HPDE6-E6E7 (cell line): ENCODE results near the gene ZFP1.

Source experiments
- DNase-seq: peaks from one replicate; pipeline ENCODE4 v3.0.0; 2011; ENCODE audit warnings: missing footprints; ENCODE audit errors: extremely low spot score

Gene ZFP1

DNA sequence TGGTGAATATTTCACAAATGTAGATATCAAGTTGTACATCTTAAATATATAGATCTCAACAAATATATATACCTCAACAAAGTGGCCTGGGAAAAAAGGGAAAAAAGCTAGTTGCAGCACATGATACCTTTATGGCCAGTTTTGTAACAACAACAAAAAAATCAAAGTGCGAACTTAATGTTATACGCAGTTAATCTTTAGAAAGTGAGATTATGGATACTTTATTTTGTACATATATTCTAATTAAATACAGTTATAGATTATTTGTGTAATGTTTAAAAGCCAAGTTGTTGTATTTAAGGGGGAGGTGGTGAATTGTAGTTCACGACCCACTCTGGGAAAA lies 385 bp upstream of the ZFP1 start:
- DNase-seq, result no peak

DNA sequence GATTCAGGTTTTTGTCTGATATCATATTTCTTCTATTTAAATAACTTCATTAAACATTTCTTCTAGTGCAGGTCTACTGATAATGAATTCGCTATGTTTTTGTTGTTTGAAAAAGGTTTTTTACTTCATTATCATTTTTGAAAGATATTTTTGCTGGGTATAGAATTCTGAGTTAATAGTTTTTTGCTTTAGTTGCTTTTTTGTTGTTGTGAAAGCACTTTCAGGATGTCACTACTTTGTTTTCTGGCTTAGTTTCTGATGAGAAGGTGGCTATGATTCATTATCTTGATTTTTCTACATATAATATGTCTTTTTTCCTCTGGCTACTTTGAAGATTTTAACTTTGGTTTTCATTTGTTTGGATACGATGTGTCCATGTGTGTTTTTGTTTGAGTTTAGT lies 3.5 kb downstream of the ZFP1 start:
- DNase-seq, result no peak

DNA sequence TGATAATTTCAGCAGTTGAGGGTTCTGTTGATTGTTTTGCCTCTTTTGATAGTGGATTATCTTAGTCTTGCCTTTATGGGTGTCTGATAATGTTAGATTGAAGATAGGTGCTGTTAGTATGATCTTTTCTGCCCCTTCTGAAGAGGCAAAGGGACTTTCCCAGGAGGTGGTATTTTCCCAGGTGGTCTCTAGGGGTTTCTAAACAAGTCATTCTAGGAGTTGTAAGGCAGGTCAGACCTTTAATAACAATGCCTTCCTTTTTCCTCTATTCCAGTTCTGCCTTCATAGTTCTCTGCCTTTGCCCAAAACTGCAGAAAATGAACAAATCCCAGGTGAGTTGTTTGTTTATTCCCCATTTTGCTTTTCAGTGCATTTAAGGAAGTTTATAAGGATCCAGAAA lies 4.3 kb downstream of the ZFP1 start:
- no peak for DNase-seq

DNA sequence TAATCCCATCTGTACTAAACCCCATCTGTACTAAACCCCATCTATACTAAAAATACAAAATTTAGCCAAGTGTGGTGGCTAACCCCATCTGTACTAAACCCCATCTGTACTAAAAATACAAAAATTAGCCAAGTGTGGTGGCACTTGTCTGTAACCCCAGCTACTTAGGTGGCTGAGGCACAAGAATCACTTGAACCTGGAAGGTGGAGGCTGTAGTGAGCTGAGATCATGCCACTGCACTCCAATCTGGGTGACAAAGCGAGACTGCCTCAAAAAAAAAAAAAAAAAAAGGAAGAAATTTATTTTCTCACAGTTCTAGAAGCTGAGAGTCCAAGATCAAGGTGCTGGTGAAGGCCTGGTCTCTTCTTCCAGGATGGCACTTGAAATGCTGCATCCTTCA lies 12.1 kb downstream of the ZFP1 start:
- DNase-seq, result no peak

DNA sequence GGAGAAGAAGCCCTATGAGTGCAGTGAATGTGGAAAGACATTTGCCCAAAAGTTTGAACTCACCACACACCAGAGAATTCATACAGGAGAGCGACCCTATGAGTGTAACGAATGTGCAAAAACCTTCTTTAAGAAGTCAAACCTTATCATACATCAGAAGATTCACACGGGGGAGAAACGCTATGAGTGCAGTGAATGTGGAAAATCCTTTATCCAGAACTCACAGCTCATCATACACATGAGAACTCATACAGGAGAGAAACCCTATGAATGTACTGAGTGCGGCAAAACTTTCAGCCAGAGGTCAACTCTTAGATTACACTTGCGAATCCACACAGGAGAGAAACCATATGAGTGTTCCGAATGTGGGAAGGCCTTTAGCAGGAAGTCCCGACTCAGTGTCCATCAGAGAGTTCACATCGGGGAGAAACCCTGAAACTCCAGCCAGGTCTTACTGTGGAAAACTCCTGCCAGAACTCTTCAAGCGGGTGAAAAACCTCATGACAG lies 21.6 kb downstream of the ZFP1 start:
- DNase-seq, result no peak

DNA sequence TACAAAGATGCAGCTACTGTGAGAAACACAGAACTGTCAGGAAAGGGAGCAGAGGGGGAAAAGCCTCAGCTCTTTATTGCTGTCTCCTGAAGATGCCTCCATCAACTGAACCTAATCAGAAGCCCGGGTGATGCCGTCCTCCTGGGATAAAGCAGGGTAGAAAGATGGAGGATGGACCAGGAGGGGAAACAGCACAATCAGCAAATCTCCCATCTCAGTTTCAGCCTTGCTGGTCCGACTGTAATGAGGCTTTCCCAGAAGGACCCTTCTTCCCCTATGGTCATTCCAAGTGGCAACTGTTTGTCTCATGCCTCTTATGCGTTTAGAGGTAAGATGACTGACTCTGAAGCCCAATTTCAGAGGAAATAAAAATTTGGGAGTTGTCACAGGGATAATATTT lies 24.3 kb downstream of the ZFP1 start:
- no peak for DNase-seq

DNA sequence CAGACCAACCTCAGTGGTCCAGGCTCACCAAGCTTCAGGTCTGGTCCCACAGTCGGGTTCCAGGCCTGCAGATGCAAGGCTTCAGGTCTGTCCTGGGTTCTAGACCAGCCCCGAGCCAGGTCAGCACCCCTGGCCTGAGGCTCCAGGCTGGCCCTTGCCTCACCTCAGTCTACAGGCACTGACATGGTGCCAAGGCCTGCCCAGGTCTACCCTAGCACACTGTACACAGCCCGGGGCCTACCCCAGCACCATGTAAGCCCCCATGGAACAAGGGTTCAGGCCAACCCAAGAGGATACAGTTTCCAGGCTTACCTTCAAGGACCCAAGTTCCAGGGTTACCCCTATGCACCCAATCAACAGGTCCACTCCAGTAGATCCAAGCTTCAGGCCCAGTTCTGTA lies 26.8 kb downstream of the ZFP1 start:
- DNase-seq, result no peak

DNA sequence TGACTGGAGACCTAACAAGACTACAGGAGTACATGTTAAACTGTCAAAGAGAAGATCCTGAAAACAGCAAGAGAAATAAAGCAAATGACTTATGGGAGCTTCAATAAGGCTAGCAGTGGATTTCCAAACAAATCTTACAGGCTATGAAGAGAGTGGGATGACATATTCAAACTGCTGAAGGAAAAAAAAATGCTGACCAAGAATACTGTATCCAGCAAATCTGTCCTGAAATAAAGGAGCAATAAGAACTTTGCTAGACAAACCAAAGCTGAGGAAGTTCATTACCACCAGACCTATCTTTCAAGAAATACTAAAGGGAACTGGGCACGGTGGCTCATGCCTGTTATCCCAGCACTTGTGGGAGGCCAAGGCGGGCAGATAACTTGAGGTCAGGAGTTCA lies 28.6 kb downstream of the ZFP1 start:
- DNase-seq, result no peak

DNA sequence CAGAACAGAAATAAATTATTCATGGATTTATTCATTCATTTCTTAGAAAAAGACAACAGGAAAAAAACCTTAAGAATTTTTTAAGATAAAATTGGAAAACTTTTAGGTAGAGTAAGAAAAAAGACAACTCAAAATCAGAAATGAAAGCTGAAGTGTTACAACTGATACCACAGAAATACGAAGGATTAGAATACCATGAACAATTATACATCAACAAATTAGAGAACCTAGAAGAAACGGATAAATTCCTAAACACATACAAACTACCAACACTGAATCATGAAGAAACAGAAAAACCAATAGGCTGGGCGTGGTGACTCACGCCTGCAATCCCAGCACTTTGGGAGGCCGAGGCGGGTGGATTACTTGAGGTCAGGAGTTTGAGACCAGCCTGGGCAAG lies 30.9 kb downstream of the ZFP1 start:
- no peak for DNase-seq

DNA sequence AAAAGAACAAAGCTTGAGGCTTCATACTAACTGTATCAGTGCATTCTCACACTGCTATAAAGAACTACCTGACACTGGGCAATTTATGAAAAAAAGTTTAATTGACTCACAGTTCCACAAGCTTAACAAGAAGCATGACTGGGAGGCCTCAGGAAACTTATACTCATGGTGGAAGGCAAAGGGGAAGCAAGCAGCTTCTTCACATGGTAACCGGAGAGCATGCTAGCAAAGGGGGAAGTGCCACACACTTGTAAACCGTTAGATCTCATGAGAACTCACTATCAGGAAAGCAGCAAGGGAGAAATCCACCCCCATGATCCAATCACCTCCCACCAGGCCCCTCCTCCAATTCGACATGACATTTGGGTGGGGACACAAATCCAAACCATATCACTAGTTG lies 33.3 kb downstream of the ZFP1 start:
- DNase-seq, result no peak

DNA sequence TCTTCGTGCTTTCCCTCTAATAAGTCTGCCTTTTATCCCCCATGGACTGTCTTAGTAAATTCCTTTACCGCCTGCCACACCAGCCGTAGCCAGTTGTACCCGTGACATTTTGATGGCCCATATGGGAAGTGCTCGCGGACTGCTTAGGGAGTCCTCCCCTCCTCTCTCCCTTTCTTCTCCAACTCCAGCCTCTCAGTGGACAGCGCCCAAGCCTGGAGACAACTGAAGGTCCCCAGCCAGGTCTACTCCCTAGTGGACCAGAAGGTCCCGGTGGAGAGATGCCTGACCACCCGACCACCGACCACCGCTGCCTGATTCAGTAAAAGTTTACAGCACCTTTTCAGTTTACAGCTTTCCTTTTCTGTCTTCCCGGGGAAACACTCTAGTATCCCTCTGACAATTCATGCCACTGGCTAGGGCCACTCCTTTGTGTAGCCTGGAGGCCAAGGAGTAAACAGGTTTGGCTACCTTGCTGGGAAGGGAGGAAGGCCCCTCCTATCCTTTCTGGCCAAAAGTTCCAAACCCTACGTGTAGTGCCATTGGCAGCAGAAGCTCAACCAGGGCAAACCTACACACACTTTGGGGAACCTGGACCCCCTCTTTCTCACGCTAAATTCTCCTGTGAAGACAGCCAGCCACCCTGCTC lies 40.6 kb downstream of the ZFP1 start:
- peak; percentile 61 for DNase-seq

DNA sequence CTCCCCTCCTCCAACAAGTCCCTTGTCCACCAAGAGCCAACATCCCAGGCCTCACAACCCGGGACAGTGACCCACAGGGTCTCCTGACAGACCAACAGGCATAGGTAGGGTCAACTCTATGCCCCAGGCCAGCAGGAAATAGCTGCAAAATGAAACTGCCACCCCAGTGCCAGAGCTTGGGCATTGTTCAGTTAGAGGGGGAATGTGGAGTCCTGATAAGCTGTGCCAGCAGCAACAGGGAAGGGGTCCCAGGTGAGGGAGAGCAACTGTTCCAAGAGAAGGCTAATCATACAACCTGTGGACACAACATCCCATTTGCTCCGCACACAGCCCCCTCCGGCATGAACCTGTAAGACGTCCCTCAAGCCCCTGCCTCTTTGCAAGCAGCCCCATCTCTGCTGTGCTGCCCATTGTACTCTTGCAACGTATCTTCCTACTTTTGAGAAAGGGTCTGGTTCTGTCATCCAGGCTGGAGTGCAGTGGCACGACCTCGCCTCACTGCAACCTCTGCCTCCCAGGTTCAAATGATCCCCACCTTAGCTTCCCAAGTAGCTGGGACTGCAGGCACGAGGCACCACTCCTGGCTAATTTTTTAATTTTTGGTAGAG lies 41.4 kb downstream of the ZFP1 start:
- DNase-seq, result no peak

DNA sequence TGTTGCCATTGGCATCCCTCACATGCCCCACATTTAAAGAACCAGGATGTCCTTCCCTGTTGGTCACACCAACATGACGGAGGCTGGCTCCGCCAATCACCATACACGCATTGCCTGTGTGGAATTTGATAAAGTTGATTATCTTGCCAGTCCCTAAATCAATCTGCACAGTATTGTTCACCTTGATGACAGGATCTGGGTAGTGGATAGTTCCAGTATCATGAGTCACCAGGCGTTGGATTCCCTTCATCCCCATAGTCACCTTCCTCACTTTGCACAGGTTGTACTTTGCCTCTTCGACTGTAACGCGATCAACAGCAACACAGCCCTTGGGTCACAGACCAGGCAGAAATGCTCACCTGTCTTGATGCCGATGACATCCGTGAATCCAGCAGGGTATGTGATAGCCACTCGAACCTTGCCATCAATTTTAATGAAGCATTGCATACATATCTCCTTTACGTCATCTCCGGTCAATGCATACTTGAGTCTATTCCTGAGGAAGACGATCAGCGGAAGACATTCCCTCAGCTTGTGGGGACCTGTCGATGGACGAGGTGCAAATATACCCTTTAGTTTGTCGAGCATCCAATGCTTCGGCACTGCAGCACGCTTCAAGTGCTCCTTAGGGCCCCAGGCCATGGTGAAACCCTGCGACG lies 44.4 kb downstream of the ZFP1 start:
- DNase-seq, result no peak

DNA sequence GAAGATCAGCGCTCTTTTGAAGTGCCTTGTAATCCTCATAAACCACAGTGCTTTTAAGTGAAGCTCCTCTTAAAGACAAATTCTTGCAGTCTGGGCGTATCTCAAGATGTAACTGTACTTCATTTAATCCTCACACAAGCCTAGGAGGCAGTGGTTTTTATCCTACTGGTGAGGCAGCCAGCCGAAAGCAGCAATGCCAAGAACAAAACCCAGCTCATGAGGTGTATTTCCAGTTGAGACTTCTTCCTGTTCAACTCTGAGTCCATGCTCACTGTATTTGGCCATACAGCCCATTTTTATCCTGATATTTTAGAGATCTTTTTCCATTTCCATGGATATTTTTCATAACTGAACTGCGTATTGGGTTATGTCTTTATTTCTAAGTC lies 44.9 kb downstream of the ZFP1 start:
- DNase-seq, result no peak

DNA sequence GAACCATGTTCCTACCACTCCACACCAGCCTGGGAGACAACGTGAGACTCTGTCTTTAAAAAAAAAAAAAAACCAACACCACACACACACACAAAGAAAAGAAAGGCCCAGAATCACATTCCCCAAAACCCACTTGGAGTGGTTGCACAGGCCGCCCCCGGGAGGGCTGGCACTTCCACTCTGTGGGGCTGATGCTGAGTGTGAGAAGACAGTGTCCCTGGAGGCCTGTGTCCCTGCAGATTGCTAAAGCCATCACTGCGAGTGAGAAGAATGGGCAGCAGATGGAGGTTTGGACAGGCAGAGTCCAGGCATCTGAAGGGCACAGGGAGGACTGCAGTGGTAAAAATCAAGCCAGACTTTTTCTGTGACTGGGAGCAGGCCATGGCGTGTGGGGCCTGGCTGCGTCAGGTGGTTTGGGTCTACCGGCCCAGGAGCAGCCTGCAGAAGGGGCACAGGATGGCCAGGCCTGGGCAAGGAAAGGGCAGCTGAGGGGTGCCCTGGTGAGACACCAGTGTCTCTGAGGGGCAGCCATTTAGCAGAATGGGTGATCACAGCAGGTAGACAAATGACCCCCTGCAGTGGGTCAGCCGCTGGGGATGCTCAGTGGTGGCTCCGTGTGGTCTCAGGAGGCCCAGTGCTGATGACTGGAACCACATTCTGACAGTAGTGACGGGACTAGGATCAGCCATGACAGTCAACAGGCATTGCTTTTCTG lies 45.6 kb downstream of the ZFP1 start:
- DNase-seq, result no peak

DNA sequence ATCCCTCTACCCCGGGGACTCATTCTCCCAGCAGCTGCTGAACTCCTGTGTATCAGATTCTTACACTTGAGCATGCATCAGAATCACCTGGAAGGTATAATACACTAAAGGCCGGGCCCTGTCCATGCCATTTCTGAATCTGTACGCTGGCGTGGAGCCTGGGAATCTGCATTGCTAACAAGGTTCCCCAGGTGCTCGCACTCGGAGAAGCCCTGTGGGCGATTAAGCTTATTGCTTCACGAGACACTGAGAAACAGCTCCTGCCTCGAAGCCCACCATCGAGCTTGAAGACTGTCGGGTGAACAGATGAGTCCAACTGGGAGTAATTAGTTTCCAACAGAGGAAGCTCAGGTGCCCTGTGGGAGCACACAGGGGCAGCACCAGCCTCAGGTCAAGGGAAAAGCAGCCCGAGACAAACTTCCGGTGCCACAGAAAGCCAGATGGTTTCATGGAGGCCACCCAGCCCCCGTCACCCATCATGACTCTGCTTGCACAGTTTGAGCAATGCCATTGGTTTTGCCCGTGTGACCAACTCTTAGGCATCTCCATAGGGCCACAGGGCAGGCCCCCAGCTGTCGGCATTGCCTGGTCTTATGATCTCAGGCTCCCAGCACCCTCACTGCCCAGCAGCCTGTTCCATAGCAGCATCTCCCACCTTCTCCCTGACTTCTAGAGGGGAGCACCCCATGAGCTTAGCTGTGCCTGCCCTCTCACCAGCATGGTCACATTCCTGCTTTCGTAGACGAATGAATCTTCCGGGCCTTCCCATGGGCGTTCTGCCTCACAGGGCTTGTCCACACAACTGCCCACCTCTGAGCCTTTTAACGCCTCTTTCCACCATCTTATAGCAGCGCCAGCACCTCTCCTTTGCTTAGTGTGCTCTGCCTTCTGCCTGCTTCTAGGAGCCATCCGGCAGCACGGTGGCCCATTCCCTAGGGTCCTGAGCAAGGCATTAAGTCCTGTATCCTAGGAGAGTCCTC lies 47.8 kb downstream of the ZFP1 start:
- DNase-seq, result no peak

DNA sequence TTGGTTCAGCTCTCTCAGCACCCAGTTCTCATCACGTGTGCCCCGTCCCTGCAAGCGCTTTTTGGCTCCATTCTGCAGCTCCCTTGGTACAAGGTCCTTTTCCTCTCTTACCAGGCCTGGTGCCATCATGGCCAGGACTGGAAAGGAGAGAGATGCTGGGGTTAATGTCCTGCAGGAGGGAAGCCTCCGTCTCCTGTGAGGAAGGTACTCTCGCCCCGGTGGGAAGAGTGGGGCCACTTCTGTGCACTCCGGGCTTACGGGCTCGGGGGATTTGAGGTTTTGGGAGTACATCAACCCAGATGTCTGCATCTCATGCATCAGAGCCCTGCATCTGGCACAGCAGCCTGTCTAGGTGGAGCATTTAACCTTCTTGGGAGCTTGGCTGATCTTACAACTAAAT lies 48.5 kb downstream of the ZFP1 start:
- no peak for DNase-seq

DNA sequence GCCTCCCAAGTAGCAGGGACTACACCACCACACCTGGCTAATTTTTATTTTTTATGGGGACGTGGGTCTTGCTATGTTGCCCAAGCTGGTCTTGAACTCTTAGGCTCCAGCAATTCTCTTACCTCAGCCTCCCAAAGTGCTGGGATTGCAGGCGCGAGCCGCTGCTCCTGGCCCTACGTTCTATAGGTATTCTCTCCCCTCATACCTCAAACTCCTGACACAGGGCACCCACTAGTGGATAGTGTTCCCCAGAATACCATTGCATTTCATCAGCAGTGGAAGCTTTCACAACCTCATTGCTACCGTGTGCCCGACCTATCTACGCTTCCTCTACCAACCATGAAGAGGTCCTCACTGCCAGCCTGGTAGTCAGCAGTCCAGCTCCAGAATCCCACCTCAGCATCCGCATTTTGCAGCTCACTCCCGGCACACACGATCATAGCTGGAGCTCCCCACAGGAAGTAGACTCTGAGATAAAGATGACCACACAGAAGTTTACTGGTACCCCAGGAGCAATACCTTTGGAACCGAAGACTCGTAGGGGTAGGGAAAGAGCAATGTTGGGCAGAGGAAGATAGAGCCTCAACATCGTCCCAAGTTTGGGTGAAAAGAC lies 49.3 kb downstream of the ZFP1 start:
- DNase-seq, result no peak

DNA sequence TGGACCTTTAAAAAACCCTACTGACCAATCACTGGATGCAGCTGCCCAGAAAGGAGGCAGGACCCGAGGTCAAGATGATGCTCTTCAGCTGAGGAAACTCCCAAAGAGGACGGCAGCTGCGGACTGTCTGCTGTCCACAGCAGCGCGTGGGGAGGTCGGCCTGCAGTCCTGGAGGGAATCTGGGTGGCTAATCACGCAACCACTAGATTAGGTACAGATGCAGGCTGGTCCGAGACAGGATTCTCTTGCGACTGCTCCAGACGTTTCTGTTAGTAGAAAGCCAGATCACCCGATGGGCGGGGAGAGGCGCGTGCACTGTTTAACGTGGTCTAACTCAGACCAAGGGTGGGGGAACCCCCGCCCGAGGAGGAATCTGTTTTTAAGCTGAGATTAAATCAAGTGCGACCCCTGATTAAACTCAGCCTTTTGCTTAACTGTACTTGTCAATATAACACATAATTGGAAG lies 49.8 kb downstream of the ZFP1 start:
- no peak for DNase-seq

DNA sequence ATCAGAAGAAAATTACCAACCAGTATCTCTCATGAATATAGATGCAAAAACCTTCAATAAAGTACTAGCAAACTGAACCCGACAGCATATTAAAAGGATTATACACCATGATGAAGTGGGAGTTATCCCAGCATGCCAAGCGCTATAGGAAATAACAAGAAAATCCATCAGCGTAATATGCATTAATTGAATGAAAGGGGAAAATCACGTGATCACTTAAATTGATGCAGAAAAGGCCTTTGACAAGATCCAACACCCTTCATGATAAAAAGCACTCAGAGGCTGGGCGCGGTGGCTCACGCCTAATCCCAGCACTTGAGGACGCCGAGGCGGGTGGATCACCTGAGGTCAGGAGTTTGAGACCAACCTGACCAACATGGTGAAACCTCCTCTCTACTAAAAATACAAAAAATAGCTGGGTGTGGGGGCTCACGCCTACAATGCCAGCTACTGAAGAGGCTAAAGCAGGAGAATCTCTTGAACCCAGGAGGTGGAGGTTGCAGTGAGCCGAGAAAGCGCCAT lies 53.8 kb downstream of the ZFP1 start:
- no peak for DNase-seq

DNA sequence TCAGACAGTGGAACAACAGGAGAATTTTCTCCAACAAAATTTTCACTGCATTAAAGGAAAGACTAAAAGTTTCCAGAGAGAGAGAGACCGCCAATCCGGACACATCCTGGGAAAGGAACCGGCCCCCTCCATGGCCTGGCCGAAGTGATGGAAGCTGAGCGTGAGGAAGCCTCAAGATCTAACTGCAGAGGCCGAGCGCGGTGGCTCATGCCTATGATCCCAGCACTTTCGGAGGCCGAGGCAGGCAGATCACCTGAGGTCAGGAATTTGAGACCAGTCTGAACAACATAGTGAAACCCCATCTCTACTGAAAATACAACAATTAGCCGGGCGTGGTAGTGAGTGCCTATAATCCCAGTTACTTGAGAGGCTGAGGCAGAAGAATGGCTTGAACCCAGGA lies 54.8 kb downstream of the ZFP1 start:
- DNase-seq, result no peak
